K562 (cell line): ENCODE measurements around the gene SENP8. TPM values are rescaled to one million over a fixed set of nuclear protein-coding genes. Genes with fewer than 3 reads are reported as not detected.
A peak's percentile ranks its signal among the peaks of the same experiment; 100 is the strongest.

Experiments used
- ARID2 ChIP-seq: fragments of 450-650 bp; IDR thresholded peaks from 2 replicates; pipeline ENCODE4 v1.6.1; 2017; ENCODE audit warnings: antibody characterized with exemption, mild to moderate bottlenecking
- CC2D1A ChIP-seq: fragments of 450-650 bp; IDR thresholded peaks from 2 replicates; pipeline ENCODE4 v1.6.1; 2017; ENCODE audit warnings: mild to moderate bottlenecking
- CEBPZ ChIP-seq: fragments of 150-350 bp; IDR thresholded peaks from 2 replicates; pipeline ENCODE4 v1.6.1; 2014; ENCODE audit warnings: low read depth, mild to moderate bottlenecking, low read length, borderline replicate concordance
- FOXP1 ChIP-seq: sonication (generic); formaldehyde crosslinking; IDR thresholded peaks from 2 replicates; pipeline ENCODE4 v1.8.0; 2022; ENCODE audit warnings: mild to moderate bottlenecking, missing genetic modification reagents
- KDM2B ChIP-seq: fragments of 250-450 bp; sonication (Bioruptor Pico); IDR thresholded peaks from 2 replicates; pipeline ENCODE4 v1.8.0; 2021; ENCODE audit warnings: mild to moderate bottlenecking, moderate library complexity
- MAZ ChIP-seq, 2 experiments: fragments of 450-650 bp in 1 of 2; sonication (generic) in 1 of 2; formaldehyde crosslinking; IDR thresholded peaks in 1 of 2; conservative IDR thresholded peaks in 1 of 2; 2 replicates each; pipeline versions ENCODE4 v1.4.0 to v1.5.0; 2020; ENCODE audit warnings: mild to moderate bottlenecking in 1 of 2, missing genetic modification reagents in 1 of 2
- SNIP1 ChIP-seq: fragments of 450-650 bp; IDR thresholded peaks from 2 replicates; pipeline ENCODE4 v1.7.1; 2017; ENCODE audit warnings: low read depth, mild to moderate bottlenecking
- SPI1 ChIP-seq: IDR thresholded peaks from 2 replicates; pipeline ENCODE4 v1.6.1; 2011; ENCODE audit warnings: low read depth, low read length, control low read depth, borderline replicate concordance
- THAP12 ChIP-seq: fragments of 250-450 bp; sonication (Bioruptor Pico); IDR thresholded peaks from 2 replicates; pipeline ENCODE4 v1.9.0; 2021; ENCODE audit warnings: mild to moderate bottlenecking, inconsistent platforms
- ZFP36 ChIP-seq: fragments of 150-350 bp; IDR thresholded peaks from 2 replicates; pipeline ENCODE4 v1.6.1; 2018; ENCODE audit warnings: low read length, low read depth; ENCODE audit not compliant: partially characterized antibody
- ZNF282 ChIP-seq: sonication (generic); formaldehyde crosslinking; IDR thresholded peaks from 2 replicates; pipeline ENCODE4 v1.8.1; 2023; ENCODE audit warnings: missing genetic modification reagents
- ZNF444 ChIP-seq: fragments of 250-450 bp; sonication (Bioruptor Pico); IDR thresholded peaks from 2 replicates; pipeline ENCODE4 v1.4.0; 2020; ENCODE audit warnings: mild to moderate bottlenecking, moderate library complexity
- ZNF445 ChIP-seq: fragments of 250-450 bp; sonication (Bioruptor Pico); IDR thresholded peaks from 2 replicates; pipeline ENCODE4 v1.4.0; 2020; ENCODE audit warnings: low read depth, mild to moderate bottlenecking, moderate library complexity
- polyA plus RNA-seq, 8 experiments: library from polyadenylated mRNA; depleted of rRNA in 4 of 8; stranded (reverse) in 5 of 8; unstranded in 3 of 8; fragments of >200 nt; fragmentation: Nextera tagmentation in 2 of 8; fragmentation: Illumina TruSeq in 1 of 8; extraction: Ambion mirVana in 2 of 8; extraction: Trizol in 1 of 8; gene quantifications; 2 replicates each; pipeline versions ENCODE4 v1.2.1 to v1.2.3, GENCODE V29; 2011 to 2014; ENCODE audit warnings: inconsistent platforms in 1 of 8, missing spikeins in 1 of 8
- total RNA-seq, 7 experiments: library from RNA; depleted of rRNA in 6 of 7; stranded (reverse); fragments of >200 nt in 6 of 7; fragmentation: Illumina TruSeq in 2 of 7; extraction: Trizol in 2 of 7; gene quantifications; 2 replicates each; pipeline versions ENCODE4 v1.2.1 to v1.2.3, GENCODE V29; 2011 to 2021; ENCODE audit warnings: low replicate concordance in 1 of 7

The SENP8 gene
- total and polyA plus RNA-seq, 9 of the 15 experiments (the other 6 are each of a cell fraction or from before 2014, with no cell fraction given) = 1.4 to 5.4 (median 2.4) TPM

- TF ChIP-seq THAP12 (no peak), ZNF282 (CRISPR knock-in tag) (no peak), CC2D1A (peak; percentile 74), KDM2B (CRISPR knock-in tag) (no peak), ZNF444 (CRISPR knock-in tag) (no peak), SPI1 (peak; percentile 74; the same call in 1 of the 2 replicates), ZFP36 (peak; percentile 34), ARID2 (peak; percentile 54; the same call in 1 of the 2 replicates), CEBPZ (no peak), SNIP1 (no peak), FOXP1 (CRISPR knock-in tag) (no peak), MAZ (CRISPR knock-in tag; conservative IDR thresholded peaks at IDR 0.05 in 1 of 2, IDR thresholded peaks at IDR 0.05 in 1 of 2) (0 out of 4 replicates have a peak, but pooled peaks have one; percentile 18 to 23), ZNF445 (no peak)
- TF ChIP-seq, all 486 proteins: peak for 14
These were observed 37.7 kb downstream of the SENP8 start (continued) for GRCh38 chr15:72155635-72156616.
